Neural cell (in vitro differentiated cells): ENCODE measurements around the gene SLC1A3. TPM values are rescaled to one million over a fixed set of nuclear protein-coding genes. Genes with fewer than 3 reads are reported as not detected.

ENCODE experiments used
- H2AFZ ChIP-seq: fragments of 200-600, 300-800 bp; sonication (generic), shearing (Covaris generic); 2 replicates; pipeline ENCODE4 v1.6.0; 2014; ENCODE audit warnings: low read depth, mild to moderate bottlenecking, antibody characterized with exemption, low read length, moderate library complexity
- H3F3A ChIP-seq: fragments of 200-600 bp; shearing (Covaris generic); 2 replicates; pipeline ENCODE4 v1.6.1; 2016; ENCODE audit warnings: mild to moderate bottlenecking, moderate library complexity, mixed read lengths, antibody characterized with exemption, low read length; ENCODE audit not compliant: insufficient read depth, poor library complexity, severe bottlenecking
- H3K27ac ChIP-seq: fragments of 200-600, 300-800 bp; sonication (generic), shearing (Covaris generic); 2 replicates; pipeline ENCODE4 v1.5.1; 2014; ENCODE audit warnings: mild to moderate bottlenecking, low read length, moderate library complexity
- H3K27me3 ChIP-seq: fragments of 300-800, 200-600 bp; sonication (generic), shearing (Covaris generic); 2 replicates; pipeline ENCODE4 v1.6.0; 2014; ENCODE audit warnings: mild to moderate bottlenecking, low read depth, low read length, moderate library complexity; ENCODE audit not compliant: insufficient read depth
- H3K36me3 ChIP-seq: fragments of 300-800, 200-600 bp; sonication (generic), shearing (Covaris generic); 2 replicates; pipeline ENCODE4 v1.5.1; 2014; ENCODE audit warnings: mild to moderate bottlenecking, antibody characterized with exemption, low read length, moderate library complexity; ENCODE audit not compliant: insufficient read depth
- H3K4me2 ChIP-seq: fragments of 300-800, 200-600 bp; sonication (generic), shearing (Covaris generic); 2 replicates; pipeline ENCODE4 v1.6.0; 2014; ENCODE audit warnings: mild to moderate bottlenecking, low read length
- H3K4me3 ChIP-seq: fragments of 300-800, 200-600 bp; sonication (generic), shearing (Covaris generic); 2 replicates; pipeline ENCODE4 v1.5.1; 2014; ENCODE audit warnings: mild to moderate bottlenecking, low read length, moderate library complexity
- H3K79me2 ChIP-seq: fragments of 200-600 bp; shearing (Covaris generic); replicated peaks from 2 replicates; pipeline ENCODE4 v1.6.0; 2014; ENCODE audit warnings: mild to moderate bottlenecking, low read length, moderate library complexity; ENCODE audit not compliant: insufficient read depth
- H3K9ac ChIP-seq: fragments of 300-800, 200-600 bp; sonication (generic), shearing (Covaris generic); 2 replicates; pipeline ENCODE4 v1.6.1; 2016; ENCODE audit warnings: mild to moderate bottlenecking, low read length, mixed read lengths
- H3K9me2 ChIP-seq: fragments of 200-600 bp; shearing (Covaris generic); 2 replicates; pipeline ENCODE4 v1.6.1; 2016; ENCODE audit warnings: mild to moderate bottlenecking, low read length, mixed read lengths; ENCODE audit not compliant: insufficient read depth
- H3K9me3 ChIP-seq: fragments of 200-600, 300-800 bp; sonication (generic), shearing (Covaris generic); 2 replicates; pipeline ENCODE4 v1.6.1; 2016; ENCODE audit warnings: mild to moderate bottlenecking, mixed run types, low read length, moderate library complexity, mixed read lengths
- H4K20me1 ChIP-seq: fragments of 200-600 bp; shearing (Covaris generic); 2 replicates; pipeline ENCODE4 v1.6.1; 2016; ENCODE audit warnings: mild to moderate bottlenecking, mixed run types; ENCODE audit not compliant: insufficient read depth
- CTCF ChIP-seq: fragments of 450-650 bp; IDR thresholded peaks from 2 replicates; pipeline ENCODE4 v1.5.1; 2014; ENCODE audit warnings: antibody characterized with exemption, mild to moderate bottlenecking, moderate library complexity; ENCODE audit not compliant: poor library complexity, severe bottlenecking
- EP300 ChIP-seq: fragments of 450-650 bp; conservative IDR thresholded peaks from 2 replicates; pipeline ENCODE4 v1.6.1; 2014; ENCODE audit warnings: antibody characterized with exemption, mild to moderate bottlenecking, moderate library complexity; ENCODE audit not compliant: poor library complexity, severe bottlenecking
- EZH2 ChIP-seq: fragments of 200-600, 300-800 bp; shearing (Covaris generic), sonication (generic); IDR thresholded peaks from 2 replicates; pipeline ENCODE4 v1.6.1; 2014; ENCODE audit warnings: antibody characterized with exemption, low read length, borderline replicate concordance, mild to moderate bottlenecking; ENCODE audit not compliant: insufficient read depth, poor library complexity, severe bottlenecking
- MXI1 ChIP-seq: fragments of 450-650 bp; conservative IDR thresholded peaks from 2 replicates; pipeline ENCODE4 v1.6.1; 2014; ENCODE audit warnings: antibody characterized with exemption, mild to moderate bottlenecking; ENCODE audit not compliant: poor library complexity, severe bottlenecking
- POLR2AphosphoS5 ChIP-seq: IDR thresholded peaks from 2 replicates; pipeline ENCODE4 v1.6.1; 2012
- RAD21 ChIP-seq: fragments of 450-650 bp; conservative IDR thresholded peaks from 2 replicates; pipeline ENCODE4 v1.6.1; 2014; ENCODE audit warnings: antibody characterized with exemption, mild to moderate bottlenecking, moderate library complexity
- REST ChIP-seq: IDR thresholded peaks from 2 replicates; pipeline ENCODE4 v1.6.1; 2012; ENCODE audit warnings: borderline replicate concordance
- SMC3 ChIP-seq: fragments of 450-650 bp; conservative IDR thresholded peaks from 2 replicates; pipeline ENCODE4 v1.6.1; 2014; ENCODE audit warnings: antibody characterized with exemption, mild to moderate bottlenecking, moderate library complexity; ENCODE audit not compliant: poor library complexity
- TAF1 ChIP-seq: IDR thresholded peaks from 2 replicates; pipeline ENCODE4 v1.6.1; 2012; ENCODE audit warnings: low read depth
- polyA plus RNA-seq: library from polyadenylated mRNA; depleted of rRNA; stranded (reverse); fragments of >200 nt; gene quantifications from 2 replicates; pipeline ENCODE4 v1.2.3, GENCODE V29; 2014

The SLC1A3 gene
- polyA plus RNA-seq, 1 donor from 2014 or later: 1.9 TPM

GRCh38 chr5:36596756-36597155 lies 9.7 kb upstream of the SLC1A3 start:
- Histone ChIP-seq H3K27ac (no peak overlapping the region), H3K9me2 (no peaks in the 10 kb centered on the region), H3K79me2 (no peaks in the 10 kb centered on the region), H2AFZ (no peak overlapping the region), H3K27me3 (no peaks in the 10 kb centered on the region), H3K36me3 (no peaks in the 10 kb centered on the region), H3K4me2 (no peak overlapping the region), H3K9me3 (no peaks in the 10 kb centered on the region), H3K9ac (no peak overlapping the region), H3F3A (no peaks in the 10 kb centered on the region), H3K4me3 (no peak overlapping the region), H4K20me1 (no peaks in the 10 kb centered on the region)
- TF ChIP-seq POLR2AphosphoS5: no peak
- no peak for TF ChIP-seq CTCF
- no peak for TF ChIP-seq EP300
- TF ChIP-seq EZH2: no peak
- no peak for TF ChIP-seq RAD21
- TF ChIP-seq REST: no peak
- no peak for TF ChIP-seq TAF1
- no peak for TF ChIP-seq SMC3
- no peak for TF ChIP-seq MXI1

GRCh38 chr5:36598045-36598444 lies 8.4 kb upstream of the SLC1A3 start:
- Histone ChIP-seq H3K4me2 (no peak overlapping the region), H3K4me3 (no peak overlapping the region), H3K9me2 (no peaks in the 10 kb centered on the region), H2AFZ (no peak overlapping the region), H3K9me3 (no peaks in the 10 kb centered on the region), H4K20me1 (no peaks in the 10 kb centered on the region), H3K27me3 (no peaks in the 10 kb centered on the region), H3F3A (no peaks in the 10 kb centered on the region), H3K36me3 (no peaks in the 10 kb centered on the region), H3K9ac (no peak overlapping the region), H3K79me2 (no peaks in the 10 kb centered on the region), H3K27ac (no peak overlapping the region)
- no peak for TF ChIP-seq CTCF
- no peak for TF ChIP-seq RAD21
- TF ChIP-seq SMC3: no peak
- TF ChIP-seq REST: no peak
- TF ChIP-seq MXI1: no peak
- no peak for TF ChIP-seq EZH2
- TF ChIP-seq EP300: no peak
- no peak for TF ChIP-seq TAF1
- no peak for TF ChIP-seq POLR2AphosphoS5
